ENCODE measurements around the gene FGF2. TPM values are rescaled to one million over a fixed set of nuclear protein-coding genes. Genes with fewer than 3 reads are reported as not detected.
"Not testable (repeated sequence)": the region's sequence is repeated elsewhere in the genome, so short reads cannot be mapped to it uniquely, and the experiment has no call there.

Gene FGF2
- total RNA-seq, 1 donor from 2014 or later, result 17.8 TPM

DNA sequence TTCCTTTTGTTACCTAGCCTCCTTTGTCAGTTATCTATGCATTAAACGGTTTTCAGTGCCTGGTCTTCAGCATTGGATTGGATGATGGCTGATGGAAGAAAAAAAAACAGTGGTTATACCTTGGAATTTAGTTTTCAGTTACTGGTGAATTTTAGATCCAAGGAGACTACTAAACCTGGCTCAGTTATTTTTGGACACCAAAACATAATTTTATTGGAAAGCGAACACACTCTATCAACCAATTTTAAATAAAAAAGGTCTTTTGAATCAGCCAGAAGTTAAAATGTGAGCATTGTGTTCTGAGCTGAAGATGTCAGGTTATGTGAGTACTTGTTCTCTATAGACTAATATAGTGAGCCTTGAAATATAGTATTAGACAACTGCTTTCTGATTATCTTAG lies 32.1 kb downstream of the FGF2 start:
- Mint-ChIP-seq H3K4me3 (no peak overlapping the region), H3K4me1 (ENCODE audit: low read depth) (no peaks in the 10 kb centered on the region), H3K27me3 (ENCODE audit: insufficient read depth) (peaks cover 31% of the 10 kb centered on the region), H3K9me3 (no peaks in the 10 kb centered on the region), H3K36me3 (ENCODE audit: low read depth) (no peaks in the 10 kb centered on the region), H3K27ac (no peak overlapping the region)
- DNase-seq (ENCODE audit: low spot score), result no peak
- intact Hi-C loops (cut with micrococcal nuclease), result no loop called here

DNA sequence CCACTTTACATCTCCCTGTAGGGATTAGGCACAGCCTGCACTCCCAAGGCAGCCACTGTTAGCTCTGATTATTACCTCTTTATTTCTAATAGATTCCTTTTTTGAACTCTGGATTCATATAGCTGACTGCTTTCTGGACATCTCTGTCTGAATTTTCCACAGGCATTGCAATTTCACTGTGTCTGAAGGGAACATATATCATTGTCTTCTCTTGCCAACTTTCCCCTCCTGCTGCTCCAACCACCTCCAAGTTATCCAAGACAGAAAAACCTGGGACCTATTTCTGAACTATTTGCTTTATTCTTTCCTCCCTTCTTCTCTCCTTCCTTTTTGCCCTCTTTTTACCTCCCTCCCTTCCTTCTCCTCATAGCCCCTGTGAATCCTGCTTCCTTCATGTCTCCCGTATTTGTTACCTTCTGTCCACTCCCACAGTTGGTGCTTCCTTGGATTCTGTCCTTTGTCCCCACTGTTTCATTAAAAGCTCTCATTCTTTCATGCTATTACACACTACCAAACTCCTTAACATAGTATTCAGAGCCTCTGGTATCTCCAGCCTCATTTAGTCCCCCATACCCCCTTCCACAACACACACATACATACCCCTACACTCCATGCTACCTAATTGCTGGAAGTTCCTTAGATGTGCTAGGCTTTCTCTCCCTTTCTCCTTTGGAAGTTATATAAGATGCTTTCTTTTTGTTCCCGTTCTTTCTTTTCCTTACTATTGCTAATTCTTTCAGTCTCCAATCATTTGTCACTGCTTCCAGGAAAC lies 34.7 kb downstream of the FGF2 start:
- intact Hi-C loops (cut with micrococcal nuclease), result no loop called here
- H3K27ac Mint-ChIP-seq, result no peak overlapping the region
- H3K9me3 Mint-ChIP-seq, result no peaks in the 10 kb centered on the region
- H3K4me3 Mint-ChIP-seq, result no peak overlapping the region
- no peaks in the 10 kb centered on the region for H3K36me3 Mint-ChIP-seq (ENCODE audit: low read depth)
- no peaks in the 10 kb centered on the region for H3K4me1 Mint-ChIP-seq (ENCODE audit: low read depth)
- peaks cover 23% of the 10 kb centered on the region for H3K27me3 Mint-ChIP-seq (ENCODE audit: insufficient read depth)
- no peak for DNase-seq (ENCODE audit: low spot score)

DNA sequence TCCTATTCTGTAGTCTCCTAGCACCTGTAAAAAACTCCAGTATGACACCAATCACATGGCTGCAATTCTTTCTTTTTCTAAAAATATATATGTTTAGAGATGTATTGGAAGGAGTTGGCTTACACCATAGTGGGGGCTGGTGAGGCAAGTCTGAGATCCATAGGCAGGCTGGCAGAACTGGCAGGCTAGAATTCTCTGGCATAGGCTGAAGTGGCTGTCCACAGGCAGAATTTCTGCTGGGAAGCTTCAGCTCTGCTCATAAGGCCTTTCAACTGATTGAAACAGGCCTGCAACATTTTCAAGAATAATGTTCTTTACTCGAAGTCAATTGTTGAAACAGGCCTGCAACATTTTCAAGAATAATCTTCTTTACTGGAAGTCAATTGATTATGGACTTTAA lies 37.0 kb downstream of the FGF2 start:
- no peaks in the 10 kb centered on the region for H3K36me3 Mint-ChIP-seq (ENCODE audit: low read depth)
- peaks cover 2% of the 10 kb centered on the region for H3K4me1 Mint-ChIP-seq (ENCODE audit: low read depth)
- H3K27me3 Mint-ChIP-seq (ENCODE audit: insufficient read depth), result peaks cover 16% of the 10 kb centered on the region
- DNase-seq (ENCODE audit: low spot score), result no peak
- no peak overlapping the region for H3K4me3 Mint-ChIP-seq
- no peak overlapping the region for H3K27ac Mint-ChIP-seq
- H3K9me3 Mint-ChIP-seq, result peaks cover 4% of the 10 kb centered on the region
- intact Hi-C loops (cut with micrococcal nuclease), result no loop called here

DNA sequence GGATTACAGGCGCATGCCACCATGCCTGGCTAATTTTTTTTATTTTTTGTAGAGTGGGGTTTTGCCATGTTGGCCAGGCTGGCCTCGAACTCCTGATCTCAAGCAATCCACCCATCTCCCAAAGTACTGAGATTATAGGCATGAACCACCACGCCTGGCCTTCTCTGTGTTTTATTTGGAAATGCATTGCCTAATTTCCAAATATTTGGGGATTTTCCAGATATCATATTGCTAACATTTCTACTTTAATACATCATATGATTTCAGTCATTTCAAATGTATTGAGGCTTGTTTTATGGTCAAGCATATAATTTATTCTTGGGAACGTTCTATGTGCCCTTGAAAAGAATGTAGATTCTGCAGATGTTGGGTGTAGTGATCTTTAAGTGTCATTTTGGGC lies 38.8 kb downstream of the FGF2 start:
- Mint-ChIP-seq H3K27me3 (ENCODE audit: insufficient read depth) (peaks cover 19% of the 10 kb centered on the region), H3K27ac (no peak overlapping the region), H3K4me3 (no peak overlapping the region), H3K9me3 (peaks cover 4% of the 10 kb centered on the region), H3K4me1 (ENCODE audit: low read depth) (peaks cover 6% of the 10 kb centered on the region), H3K36me3 (ENCODE audit: low read depth) (no peaks in the 10 kb centered on the region)
- DNase-seq (ENCODE audit: low spot score), result no peak
- intact Hi-C loops (cut with micrococcal nuclease), result no loop called here

DNA sequence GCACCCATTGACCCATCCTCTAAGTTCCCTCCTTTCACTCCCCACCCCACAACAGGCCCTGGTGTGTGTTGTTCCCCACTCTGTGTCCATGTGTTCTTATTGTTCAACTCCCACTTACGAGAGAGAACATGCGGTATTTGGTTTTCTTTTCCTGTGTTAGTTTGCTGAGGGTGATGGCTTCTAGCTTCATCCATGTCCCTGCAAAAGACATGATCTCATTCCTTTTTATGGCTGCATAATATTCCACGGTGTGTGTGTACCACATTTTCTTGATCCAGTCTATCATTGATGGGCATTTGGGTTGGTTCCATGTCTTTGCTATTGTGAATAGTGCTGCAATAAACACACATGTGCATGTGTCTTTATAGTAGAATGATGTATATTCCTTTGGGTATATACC lies 41.6 kb downstream of the FGF2 start:
- H3K4me3 Mint-ChIP-seq; intact Hi-C loops (cut with micrococcal nuclease); H3K4me1 Mint-ChIP-seq (ENCODE audit: low read depth); DNase-seq (ENCODE audit: low spot score); H3K36me3 Mint-ChIP-seq (ENCODE audit: low read depth); H3K9me3 Mint-ChIP-seq; H3K27ac Mint-ChIP-seq: not testable (repeated sequence)
- peaks cover 11% of the 10 kb centered on the region for H3K27me3 Mint-ChIP-seq (ENCODE audit: insufficient read depth)

DNA sequence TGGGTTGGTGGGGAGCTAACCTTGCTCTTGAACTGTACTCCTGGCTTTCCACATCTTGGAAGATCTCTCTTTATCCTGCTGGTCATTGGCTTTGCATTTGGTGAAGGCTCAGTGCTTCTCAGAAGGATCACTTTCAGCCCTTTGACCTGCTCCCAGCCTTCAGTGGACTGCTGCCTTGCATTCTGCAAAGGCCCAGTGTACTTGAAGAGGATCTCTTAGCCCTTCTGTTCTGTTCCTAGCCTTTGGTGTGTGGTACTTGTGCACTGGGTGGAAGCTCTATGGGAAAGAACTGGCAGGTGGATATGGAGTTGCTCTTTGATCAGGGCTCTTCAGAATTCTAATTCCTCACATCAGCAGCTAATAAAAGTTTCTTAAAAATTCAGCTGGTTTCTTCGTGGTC lies 46.5 kb downstream of the FGF2 start:
- H3K9me3 Mint-ChIP-seq, result peaks cover 3% of the 10 kb centered on the region
- no peak for DNase-seq (ENCODE audit: low spot score)
- no peaks in the 10 kb centered on the region for H3K36me3 Mint-ChIP-seq (ENCODE audit: low read depth)
- H3K27ac Mint-ChIP-seq, result no peak overlapping the region
- H3K4me1 Mint-ChIP-seq (ENCODE audit: low read depth), result peaks cover 6% of the 10 kb centered on the region
- intact Hi-C loops (cut with micrococcal nuclease), result no loop called here
- H3K4me3 Mint-ChIP-seq, result no peak overlapping the region
- H3K27me3 Mint-ChIP-seq (ENCODE audit: insufficient read depth), result peaks cover 8% of the 10 kb centered on the region

DNA sequence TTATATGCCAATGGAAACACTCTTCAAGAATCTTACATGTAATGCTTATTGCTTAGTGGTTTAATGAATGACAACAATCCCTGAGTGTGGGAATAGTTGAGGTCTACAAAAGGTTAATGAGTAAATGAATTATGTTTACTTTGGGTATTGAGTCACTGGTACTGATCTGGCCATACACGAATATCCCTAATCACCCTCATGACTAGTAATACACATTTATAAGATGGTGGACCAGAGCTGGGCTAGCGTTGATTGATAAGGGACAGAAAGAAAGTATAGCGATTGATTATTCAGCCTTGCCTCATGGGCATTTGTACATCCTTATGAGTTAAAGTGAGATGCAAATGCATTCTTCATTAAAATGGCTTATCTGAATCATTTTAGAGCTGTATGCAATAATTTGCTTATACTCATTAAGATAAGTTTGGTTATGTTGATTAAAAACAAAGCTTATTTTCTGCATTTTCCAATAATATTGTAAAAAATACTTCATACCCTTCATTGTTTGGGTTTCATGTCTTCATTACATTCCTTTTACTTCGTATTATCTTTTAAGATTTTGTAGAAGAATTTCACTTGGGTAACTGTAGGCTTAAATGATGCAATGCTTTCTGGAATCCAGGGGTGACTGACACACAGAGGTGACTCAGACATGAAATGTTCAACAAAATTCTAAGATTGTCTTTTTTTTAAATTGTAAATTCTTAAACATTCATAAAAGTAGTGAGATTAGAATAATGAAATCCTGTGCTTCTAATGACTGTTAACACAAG lies 47.4 kb downstream of the FGF2 start:
- peaks cover 8% of the 10 kb centered on the region for H3K27me3 Mint-ChIP-seq (ENCODE audit: insufficient read depth)
- no peak for DNase-seq (ENCODE audit: low spot score)
- H3K9me3 Mint-ChIP-seq, result peaks cover 3% of the 10 kb centered on the region
- H3K4me1 Mint-ChIP-seq (ENCODE audit: low read depth), result peaks cover 1% of the 10 kb centered on the region
- H3K36me3 Mint-ChIP-seq (ENCODE audit: low read depth), result peaks cover 6% of the 10 kb centered on the region
- intact Hi-C loops (cut with micrococcal nuclease), result no loop called here
- no peak overlapping the region for H3K27ac Mint-ChIP-seq
- no peak overlapping the region for H3K4me3 Mint-ChIP-seq

DNA sequence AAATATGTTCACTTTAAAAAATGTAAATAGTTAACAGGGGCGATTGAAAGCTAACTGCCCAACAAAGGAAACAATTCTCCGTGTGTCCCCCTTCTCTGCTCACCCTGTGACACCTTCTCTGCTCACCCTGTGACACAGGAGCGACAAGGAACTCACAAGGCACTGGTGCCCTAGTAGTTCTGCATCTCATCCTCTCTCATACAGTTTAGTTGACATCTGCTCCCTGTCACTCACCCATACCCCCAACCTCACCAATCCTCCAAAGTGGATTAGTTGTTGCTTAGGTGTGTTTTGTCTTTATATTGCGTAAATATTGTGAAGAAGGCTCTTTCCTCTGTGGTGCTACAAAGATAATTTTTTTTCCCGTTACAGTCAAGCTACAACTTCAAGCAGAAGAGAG lies 49.3 kb downstream of the FGF2 start:
- peaks cover 13% of the 10 kb centered on the region for H3K36me3 Mint-ChIP-seq (ENCODE audit: low read depth)
- peaks cover 5% of the 10 kb centered on the region for H3K27me3 Mint-ChIP-seq (ENCODE audit: insufficient read depth)
- peaks cover 15% of the 10 kb centered on the region for H3K9me3 Mint-ChIP-seq
- no peaks in the 10 kb centered on the region for H3K4me1 Mint-ChIP-seq (ENCODE audit: low read depth)
- no peak overlapping the region for H3K27ac Mint-ChIP-seq
- intact Hi-C loops (cut with micrococcal nuclease), result no loop called here
- no peak overlapping the region for H3K4me3 Mint-ChIP-seq
- no peak for DNase-seq (ENCODE audit: low spot score)

DNA sequence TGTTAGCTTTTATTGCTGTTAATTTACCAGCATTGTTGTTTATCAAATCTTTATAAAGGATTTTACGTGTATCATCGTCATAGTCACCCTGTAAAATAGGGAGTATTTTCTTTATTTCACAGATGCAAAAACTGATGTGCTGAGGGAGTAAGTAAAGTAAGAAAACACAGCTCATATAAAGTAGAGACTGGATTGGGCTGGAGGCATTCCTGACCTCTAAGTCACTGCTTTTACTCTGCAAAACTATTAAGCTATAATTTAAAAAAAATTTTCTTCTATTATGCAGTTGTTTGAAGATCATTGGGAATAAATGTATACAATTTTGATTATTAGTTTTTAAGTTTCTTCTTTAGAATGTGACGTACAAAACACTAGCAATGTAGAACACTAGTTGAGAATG lies 49.8 kb downstream of the FGF2 start:
- Mint-ChIP-seq H3K36me3 (ENCODE audit: low read depth) (peaks cover 17% of the 10 kb centered on the region), H3K27me3 (ENCODE audit: insufficient read depth) (peaks cover 2% of the 10 kb centered on the region), H3K4me1 (ENCODE audit: low read depth) (no peaks in the 10 kb centered on the region), H3K4me3 (no peak overlapping the region), H3K27ac (no peak overlapping the region), H3K9me3 (peaks cover 19% of the 10 kb centered on the region)
- no peak for DNase-seq (ENCODE audit: low spot score)
- intact Hi-C loops (cut with micrococcal nuclease), result no loop called here

DNA sequence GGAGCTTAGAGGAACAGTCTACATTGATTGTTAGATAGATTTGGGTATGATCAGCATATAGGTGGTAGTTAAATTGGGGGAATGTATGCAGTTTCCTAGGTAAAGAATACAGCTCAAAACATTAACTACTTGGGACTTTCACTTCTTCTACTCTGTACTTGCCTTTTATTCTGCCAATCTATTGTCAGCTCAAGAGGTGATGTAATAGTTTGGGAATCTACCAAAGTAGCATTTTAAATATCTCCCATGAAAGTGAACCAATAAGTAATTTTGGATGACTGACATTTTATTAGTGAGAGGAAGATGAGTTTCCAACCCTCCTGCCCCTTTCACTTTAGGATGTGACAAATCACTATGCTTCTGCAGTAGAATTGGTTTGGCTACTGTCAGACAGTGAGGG lies 52.4 kb downstream of the FGF2 start:
- peaks cover 27% of the 10 kb centered on the region for H3K36me3 Mint-ChIP-seq (ENCODE audit: low read depth)
- H3K9me3 Mint-ChIP-seq, result peaks cover 24% of the 10 kb centered on the region
- no peaks in the 10 kb centered on the region for H3K27me3 Mint-ChIP-seq (ENCODE audit: insufficient read depth)
- no peak overlapping the region for H3K27ac Mint-ChIP-seq
- DNase-seq (ENCODE audit: low spot score), result no peak
- H3K4me3 Mint-ChIP-seq, result no peak overlapping the region
- no peaks in the 10 kb centered on the region for H3K4me1 Mint-ChIP-seq (ENCODE audit: low read depth)
- intact Hi-C loops (cut with micrococcal nuclease), result no loop called here

DNA sequence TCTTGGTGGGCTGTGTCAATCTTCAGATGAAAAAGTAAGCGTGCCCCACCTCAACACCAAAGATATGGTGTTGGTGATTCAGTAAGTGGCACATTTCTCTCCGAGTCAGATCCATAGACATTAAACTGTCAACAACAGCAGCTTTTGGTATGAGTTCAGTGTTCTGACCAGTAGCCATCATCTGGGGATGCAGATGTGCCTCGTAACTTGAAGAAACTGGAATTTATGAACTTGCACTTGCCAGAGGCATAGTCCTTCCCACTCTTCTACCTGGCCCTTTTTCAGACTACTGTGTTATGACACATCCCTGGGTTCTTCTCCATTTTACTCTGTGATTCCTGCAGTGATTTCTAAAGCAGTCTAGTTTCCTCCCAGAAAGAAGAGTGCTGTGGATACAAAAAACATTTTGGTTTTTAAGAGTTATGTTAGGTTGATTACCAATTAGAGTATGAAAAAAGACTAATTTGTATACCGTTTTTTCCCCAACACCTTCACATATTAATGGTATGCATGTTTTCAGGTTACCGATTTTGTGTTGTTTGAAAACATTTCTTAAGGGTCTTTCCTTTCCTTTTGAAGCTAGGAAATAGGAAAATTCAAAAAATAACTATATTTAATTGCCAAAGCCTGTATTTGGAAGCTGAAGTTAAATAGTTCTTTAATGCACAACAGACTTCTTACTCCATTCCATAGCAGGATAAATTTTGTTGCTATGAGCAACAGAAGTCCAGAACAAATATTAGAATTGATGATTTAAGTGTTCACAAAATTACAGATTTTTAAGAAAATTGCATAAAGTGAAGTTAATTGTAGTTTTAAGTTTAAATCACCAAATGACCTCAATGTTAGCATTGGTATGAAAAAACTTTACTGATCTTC lies 56.5 kb downstream of the FGF2 start:
- H3K36me3 Mint-ChIP-seq (ENCODE audit: low read depth), result peaks cover 33% of the 10 kb centered on the region
- H3K27ac Mint-ChIP-seq, result no peak overlapping the region
- no peak overlapping the region for H3K4me3 Mint-ChIP-seq
- no peak for DNase-seq (ENCODE audit: low spot score)
- no peaks in the 10 kb centered on the region for H3K27me3 Mint-ChIP-seq (ENCODE audit: insufficient read depth)
- intact Hi-C loops (cut with micrococcal nuclease), result no loop called here
- H3K4me1 Mint-ChIP-seq (ENCODE audit: low read depth), result no peaks in the 10 kb centered on the region
- peaks cover 24% of the 10 kb centered on the region for H3K9me3 Mint-ChIP-seq

DNA sequence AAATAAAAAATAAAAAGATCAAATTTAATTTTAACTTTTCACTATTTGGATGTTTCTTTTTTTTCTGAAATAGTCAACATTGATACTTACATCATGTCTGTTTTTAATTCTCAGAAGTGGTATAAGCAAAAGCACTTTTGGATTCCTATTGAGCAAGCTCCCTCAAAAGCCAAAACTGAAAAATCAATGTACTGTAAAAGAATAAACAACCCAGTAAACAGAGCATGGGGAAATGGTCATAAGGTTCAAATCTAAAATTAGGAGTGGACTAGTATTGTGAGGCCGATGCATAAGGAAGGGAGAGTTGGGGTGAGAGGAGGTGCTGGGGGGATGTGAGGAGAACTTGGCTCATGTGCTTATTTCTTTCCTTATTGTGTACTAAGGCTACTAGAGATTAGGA lies 57.9 kb downstream of the FGF2 start:
- Mint-ChIP-seq H3K4me1 (ENCODE audit: low read depth) (no peaks in the 10 kb centered on the region), H3K9me3 (peaks cover 19% of the 10 kb centered on the region), H3K4me3 (no peak overlapping the region), H3K36me3 (ENCODE audit: low read depth) (peaks cover 26% of the 10 kb centered on the region), H3K27me3 (ENCODE audit: insufficient read depth) (no peaks in the 10 kb centered on the region), H3K27ac (no peak overlapping the region)
- DNase-seq (ENCODE audit: low spot score), result no peak
- intact Hi-C loops (cut with micrococcal nuclease), result no loop called here

DNA sequence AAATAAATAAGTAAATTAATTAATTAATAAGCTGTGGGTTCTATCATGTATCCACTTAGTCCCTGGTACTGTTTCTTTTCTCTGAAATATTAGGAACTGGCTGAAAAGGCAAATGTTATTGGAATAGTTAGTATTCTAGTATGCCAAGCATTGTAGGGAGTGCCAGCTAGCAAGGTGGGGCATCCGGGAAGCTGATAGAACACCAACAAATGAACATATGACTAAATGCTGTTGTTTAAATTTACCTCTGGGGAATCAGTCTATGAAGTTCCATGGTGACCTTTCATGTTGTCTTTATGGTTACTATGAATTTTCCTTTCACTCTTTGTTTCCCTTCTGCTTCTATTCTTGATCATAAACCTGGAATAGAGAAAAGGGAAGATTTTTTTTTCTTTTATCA lies 63.1 kb downstream of the FGF2 start:
- Mint-ChIP-seq H3K36me3 (ENCODE audit: low read depth) (peaks cover 12% of the 10 kb centered on the region), H3K4me3 (no peak overlapping the region), H3K9me3 (no peaks in the 10 kb centered on the region), H3K27me3 (ENCODE audit: insufficient read depth) (no peaks in the 10 kb centered on the region), H3K4me1 (ENCODE audit: low read depth) (no peaks in the 10 kb centered on the region), H3K27ac (no peak overlapping the region)
- intact Hi-C loops (cut with micrococcal nuclease), result no loop called here
- DNase-seq (ENCODE audit: low spot score), result no peak

Measured in activated T-helper 1 cell treated with anti-CD3 and anti-CD28 coated beads, Interleukin-12 subunit alpha, Interleukin-12 subunit beta, Interleukin-2, Interleukin-4 antibody, amounts not matched to agents 30 ng/mL and 10 ng/mL and 1 ng/mL, durations not matched to agents 14 hours and 24 hours and 36 hours (primary cell).